HuH-7.5 (cell line): ENCODE measurements around the gene OXNAD1.

Experiments used
- DNase-seq: peaks from one replicate; pipeline ENCODE4 v3.0.0; 2011; ENCODE audit warnings: low spot score

OXNAD1 gene

GRCh38 chr3:16329036-16329825 lies 64.2 kb downstream of the OXNAD1 start:
- no peak for DNase-seq

- DNase-seq: no peak
Measured at GRCh38 chr3:16329826-16330129, 64.8 kb downstream of the OXNAD1 start.

GRCh38 chr3:16330351-16330750 lies 65.3 kb downstream of the OXNAD1 start:
- DNase-seq: no peak

GRCh38 chr3:16331319-16331883 lies 66.4 kb downstream of the OXNAD1 start:
- DNase-seq: no peak

GRCh38 chr3:16332904-16333426 lies 68.0 kb downstream of the OXNAD1 start:
- DNase-seq: peak; percentile 46

- DNase-seq: no peak
Measured at GRCh38 chr3:16334909-16335308, 69.9 kb downstream of the OXNAD1 start.

- DNase-seq: no peak
Measured at GRCh38 chr3:16335333-16335732, 70.3 kb downstream of the OXNAD1 start.

- no peak for DNase-seq
Measured at GRCh38 chr3:16335772-16336645, 71.0 kb downstream of the OXNAD1 start.

- DNase-seq: no peak
Measured at GRCh38 chr3:16336825-16337224, 71.8 kb downstream of the OXNAD1 start.

GRCh38 chr3:16337856-16338540 lies 73.0 kb downstream of the OXNAD1 start:
- DNase-seq: no peak

GRCh38 chr3:16338999-16339398 lies 74.0 kb downstream of the OXNAD1 start:
- DNase-seq: no peak

GRCh38 chr3:16343101-16343500 lies 78.1 kb downstream of the OXNAD1 start:
- DNase-seq: no peak

GRCh38 chr3:16346413-16347081 lies 81.5 kb downstream of the OXNAD1 start:
- no peak for DNase-seq

- no peak for DNase-seq
Measured at GRCh38 chr3:16347548-16347947, 82.5 kb downstream of the OXNAD1 start.

- DNase-seq: no peak
Measured at GRCh38 chr3:16349986-16350596, 85.1 kb downstream of the OXNAD1 start.

- no peak for DNase-seq
Measured at GRCh38 chr3:16350597-16351318, 85.7 kb downstream of the OXNAD1 start.

GRCh38 chr3:16352428-16352827 lies 87.4 kb downstream of the OXNAD1 start:
- DNase-seq: no peak

- no peak for DNase-seq
Measured at GRCh38 chr3:16354291-16354690, 89.3 kb downstream of the OXNAD1 start.
